GM18873 (cell line): ENCODE data around the gene BTG1.
"Not testable (repeated sequence)": the region's sequence is repeated elsewhere in the genome, so short reads cannot be mapped to it uniquely, and the experiment has no call there.

Experiments
- ATAC-seq: cut with Tn5 transposase; IDR thresholded peaks from one replicate; pipeline ENCODE4 v1.9.1; 2021; ENCODE audit warnings: mild to moderate bottlenecking, moderate library complexity, moderate number of reproducible peaks; ENCODE audit not compliant: unreplicated experiment, low FRiP score

BTG1 gene

DNA sequence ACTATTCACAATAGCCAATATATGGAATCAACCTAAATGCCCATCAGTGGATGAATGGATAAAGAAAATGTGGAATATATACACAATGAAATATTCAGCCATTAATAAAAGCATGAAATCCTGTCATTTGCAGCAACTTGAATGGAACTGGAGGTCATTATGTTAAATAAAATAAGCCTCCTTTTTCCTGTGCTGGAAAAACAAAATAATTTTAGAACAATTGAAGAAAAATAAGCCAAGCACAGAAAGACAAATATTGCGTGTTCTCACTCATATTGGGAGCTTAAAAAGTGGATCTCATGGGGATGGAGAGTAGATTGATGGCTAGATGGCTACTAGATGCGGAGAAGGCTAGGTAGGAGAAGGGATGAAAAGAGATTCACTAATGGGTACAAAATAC is 6.3 kb upstream of the BTG1 start:
- ATAC-seq, result no peak

DNA sequence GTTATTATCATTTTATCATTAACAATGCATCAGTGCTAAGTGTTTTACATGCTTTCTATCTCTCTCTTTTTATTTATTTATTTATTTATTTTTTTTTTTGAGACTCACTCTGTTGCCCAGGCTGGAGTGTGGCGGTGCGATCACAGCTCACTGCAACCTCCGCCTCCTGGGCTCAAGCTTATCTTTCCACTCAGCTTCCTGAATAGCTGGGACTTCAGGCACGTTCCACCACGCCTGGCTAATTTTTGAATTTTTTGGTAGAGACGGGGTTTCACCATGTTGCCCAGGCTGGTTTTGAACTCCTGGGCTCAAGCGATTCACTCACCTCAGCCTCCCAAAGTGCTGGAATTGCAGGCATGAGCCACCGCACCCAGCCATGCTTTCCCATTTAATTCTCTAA is 3.9 kb upstream of the BTG1 start:
- no peak for ATAC-seq

DNA sequence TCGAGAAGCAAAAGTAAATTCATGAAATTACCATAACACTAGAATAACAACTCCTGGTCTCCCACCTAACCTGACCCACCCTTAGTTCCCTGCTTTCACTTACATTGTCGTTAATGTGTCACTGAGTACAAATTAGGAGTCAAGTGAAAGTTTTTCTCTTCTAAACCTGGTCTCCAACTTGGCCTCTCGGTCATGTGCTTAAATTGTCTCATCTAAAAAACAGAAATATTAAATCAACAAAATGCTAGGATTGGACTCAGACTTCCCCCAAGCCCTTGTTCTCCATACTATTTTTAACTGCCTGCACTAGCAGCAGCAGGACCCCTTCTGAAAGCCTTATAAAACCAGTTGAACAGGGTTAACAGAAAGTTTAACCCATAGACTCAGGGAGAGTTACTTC is 1.8 kb upstream of the BTG1 start:
- ATAC-seq, result no peak

DNA sequence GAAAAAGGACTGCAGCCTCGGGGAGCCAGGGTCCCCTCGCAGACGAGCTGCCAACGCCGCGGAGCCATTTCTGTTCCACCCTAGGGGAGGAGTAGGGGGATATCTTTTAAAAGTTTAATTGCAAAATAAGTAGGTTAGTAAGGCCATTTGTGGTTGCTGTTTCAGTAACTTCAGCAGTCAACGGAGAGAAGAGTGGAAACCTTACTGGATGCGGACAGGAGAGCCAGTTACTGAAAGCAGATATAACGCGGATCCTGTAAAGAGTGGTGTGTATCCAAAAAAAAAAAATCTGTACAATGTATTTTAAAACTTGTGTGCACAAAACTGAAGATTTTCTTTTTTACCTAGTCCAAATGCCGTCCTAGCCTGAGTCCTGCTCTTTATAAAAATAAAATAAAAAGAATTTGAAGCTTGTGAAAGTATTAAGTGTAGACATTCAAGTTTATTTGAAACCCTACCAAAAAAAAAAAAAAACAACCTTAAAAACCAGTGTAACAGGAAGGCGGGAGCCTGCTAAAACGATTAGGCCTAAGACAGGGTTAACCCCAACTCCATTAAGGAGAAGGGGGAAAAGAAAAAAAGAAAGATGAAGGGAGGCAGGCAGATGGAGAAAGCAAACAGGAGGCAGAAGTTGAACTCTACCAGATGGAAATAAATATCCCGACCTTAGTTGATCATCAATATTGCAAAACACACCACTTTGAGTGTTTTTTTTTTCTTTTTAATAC is 1.0 kb upstream of the BTG1 start:
- ATAC-seq, result no peak

DNA sequence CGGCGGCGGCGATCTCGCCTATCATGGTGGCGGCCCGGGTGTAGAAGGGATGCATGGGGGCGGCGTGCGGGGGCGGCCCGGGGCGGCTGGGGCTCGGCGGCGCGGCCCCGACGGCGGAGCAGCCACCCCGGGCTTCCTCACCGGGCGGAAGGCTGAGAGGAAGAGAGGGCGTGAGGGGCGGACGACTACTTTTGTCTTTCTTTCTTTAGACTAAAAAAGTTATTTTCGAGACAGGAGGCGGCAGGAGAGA is 240 bp downstream of the BTG1 start:
- no peak for ATAC-seq

DNA sequence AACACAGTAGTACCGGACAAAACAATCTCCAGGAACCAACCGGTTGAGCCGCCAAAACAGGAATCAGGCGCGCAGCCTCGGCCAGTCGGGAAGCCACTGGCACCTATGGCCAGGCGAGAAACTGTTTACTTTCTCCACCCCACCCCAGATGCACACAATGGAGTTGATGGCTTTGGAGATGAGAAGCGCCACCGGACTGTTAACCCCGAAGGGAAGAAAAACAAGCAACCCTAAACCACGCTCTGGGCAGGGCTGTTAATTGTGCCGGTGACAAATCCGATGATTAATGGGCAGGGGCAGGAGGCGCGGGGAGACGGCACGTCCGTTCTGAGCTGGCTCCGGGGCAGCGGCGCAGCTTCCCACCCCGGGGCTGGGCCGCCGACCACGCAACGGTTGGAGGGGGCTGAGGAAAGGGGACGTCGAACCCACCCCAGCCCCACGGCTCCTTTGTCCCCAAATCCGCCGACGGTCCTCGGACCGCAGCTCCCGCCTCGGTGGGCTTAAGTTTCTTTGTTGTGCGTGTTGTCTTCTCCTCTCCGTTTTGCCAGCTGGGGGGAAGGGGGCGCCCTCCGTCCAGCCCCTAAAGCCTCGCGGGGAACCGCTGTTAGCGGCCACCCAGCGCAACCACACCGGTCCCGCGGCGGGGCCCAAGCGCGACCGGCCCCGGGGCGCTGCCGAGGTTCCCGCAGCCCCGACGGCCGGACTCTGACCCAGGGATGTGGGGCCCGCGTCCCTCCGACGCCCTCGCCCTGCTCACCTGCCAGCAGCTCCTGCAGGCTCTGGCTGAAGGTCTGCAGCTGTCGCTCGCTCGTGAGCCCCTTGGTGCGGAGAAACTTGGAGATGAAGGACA is 790 bp downstream of the BTG1 start:
- ATAC-seq, result no peak

DNA sequence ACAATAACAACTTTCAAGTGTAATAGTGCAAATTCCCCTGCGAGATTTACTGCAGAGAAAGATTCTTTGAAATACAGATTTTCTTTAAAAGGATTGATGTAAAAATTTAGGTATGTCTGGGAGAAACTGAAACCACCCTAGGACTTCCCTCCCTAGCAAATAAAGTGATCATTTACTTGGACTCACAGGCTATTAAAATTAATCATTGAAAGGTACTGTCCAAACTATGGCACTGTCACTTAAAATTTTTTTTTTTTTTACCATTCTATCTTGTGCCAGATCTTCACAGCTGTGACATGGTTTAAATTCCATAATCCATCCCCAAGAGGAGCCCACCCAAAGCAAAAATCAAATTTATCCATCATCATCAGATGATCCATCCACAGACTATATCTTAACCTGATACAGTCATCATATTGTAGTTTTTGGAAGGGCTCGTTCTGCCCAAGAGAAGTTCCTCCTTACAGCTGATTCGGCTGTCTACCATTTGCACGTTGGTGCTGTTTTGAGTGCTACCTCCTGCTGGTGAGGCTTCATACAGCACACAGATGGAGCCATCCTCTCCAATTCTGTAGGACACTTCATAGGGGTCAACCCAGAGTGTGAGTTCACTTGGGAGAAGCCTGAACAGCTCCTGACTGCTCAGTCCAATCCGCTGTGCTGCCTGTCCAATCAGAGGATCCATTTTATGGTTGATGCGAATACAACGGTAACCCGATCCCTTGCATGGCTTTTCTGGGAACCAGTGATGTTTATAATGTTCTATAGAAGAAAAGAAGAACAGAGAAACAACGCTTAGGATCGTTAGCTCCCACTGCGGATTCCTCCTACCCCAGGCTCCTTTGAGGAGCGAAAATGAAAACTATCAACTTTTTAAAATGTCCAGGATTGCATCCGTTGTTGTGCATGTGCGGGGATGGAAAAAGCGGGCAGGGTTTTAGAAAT is 1.7 kb downstream of the BTG1 start:
- ATAC-seq, result no peak

DNA sequence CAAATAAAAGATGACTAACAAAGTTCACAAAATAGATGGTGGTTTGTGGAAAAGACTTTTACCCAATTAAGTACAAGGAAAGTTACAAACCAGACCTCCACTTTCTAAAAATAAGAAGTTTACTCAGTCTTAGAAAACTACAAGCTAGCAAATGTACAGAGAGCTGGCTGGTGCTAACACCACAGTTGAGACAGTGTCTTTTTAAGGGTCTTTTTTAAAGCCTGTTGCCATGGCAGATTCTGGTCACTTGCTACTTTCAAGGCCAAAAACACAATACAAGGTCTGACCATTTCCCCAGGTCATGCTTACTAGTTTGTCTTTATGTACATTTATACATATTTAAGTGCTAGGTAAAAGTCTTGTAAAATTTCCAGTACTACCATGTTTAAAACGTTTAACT is 2.4 kb downstream of the BTG1 start:
- no peak for ATAC-seq

DNA sequence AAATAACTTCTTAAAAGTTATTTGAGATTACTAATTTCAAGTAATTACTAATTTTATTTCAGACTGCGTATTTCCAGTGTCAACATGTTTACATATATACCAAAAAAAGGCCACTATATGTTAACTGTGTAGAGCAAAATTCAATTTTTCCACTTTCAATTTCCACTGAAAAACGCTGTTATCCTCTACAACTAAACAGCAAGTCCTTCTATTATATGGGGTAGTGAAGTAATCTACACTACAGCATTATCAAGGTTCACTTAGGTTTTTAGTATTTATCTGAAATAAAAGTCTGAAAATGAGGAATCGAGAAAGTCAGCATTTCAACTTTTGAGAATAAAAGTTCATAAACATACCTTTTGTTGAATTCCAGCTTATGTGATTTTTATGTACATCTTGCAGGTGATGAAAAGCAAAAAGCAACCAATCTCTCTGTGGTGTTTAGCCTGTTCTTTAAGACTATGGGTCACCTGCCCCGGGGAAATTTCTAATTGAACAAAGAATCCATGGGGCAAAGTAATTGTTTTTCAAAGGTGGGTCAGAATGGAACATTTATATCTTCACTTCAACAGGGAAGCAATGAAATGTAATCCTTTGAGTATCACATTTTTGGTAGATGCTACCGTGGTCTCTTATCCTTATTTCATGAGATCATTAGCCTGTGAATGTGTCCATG is 3.3 kb downstream of the BTG1 start:
- ATAC-seq, result no peak

DNA sequence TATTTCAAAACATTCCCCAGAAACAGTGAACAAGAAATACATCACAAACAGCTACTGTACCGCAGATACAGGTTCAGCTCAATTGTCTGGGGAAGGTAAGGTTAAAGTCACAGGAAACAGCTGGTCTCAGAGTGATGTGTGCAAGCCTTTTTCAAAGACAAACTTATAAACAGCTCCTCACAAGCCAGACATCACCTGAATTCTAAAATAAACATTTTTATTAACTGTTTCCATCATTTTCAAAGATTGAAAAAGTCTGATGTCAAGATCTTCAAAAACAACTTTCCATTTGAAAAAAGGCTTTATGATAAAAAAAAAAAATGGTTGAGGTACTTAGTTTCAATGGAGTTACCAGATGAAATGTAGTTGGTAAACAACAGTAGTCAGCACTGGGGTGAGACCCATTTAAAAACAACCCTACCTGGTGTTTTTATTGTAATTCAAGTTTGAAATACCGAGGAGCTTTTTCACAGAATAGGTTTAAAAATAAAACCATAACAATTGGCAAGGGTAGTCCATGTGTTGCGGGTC is 4.0 kb downstream of the BTG1 start:
- no peak for ATAC-seq

DNA sequence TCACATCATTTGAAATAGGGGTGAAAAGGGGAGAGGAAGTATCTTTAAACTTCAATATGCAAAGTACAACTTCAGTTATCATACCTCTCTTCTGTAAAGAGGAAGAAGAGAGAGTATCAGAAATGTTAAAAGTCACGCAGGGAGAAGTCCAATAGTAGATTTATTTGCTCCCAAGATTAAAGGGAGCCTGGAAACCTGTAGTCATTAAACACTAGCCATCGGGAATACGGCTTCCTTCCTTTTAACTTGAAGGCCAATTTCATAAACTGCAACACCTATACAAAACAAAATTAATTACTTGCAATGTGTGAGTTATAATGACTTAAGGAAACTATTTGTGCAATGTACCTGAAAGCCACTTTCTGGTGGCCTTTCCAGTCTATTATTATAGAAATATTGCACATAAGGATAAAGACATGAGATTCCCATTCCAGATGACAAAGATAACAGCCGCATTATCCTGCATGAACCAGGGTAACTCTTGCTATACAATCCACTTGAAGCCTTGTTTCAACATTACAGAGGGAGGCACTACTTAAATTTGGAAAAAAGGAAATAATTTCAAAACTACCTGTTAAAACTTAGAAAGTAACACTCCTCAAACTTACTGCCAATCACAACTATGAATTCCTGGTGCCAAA is 4.6 kb downstream of the BTG1 start:
- no peak for ATAC-seq

DNA sequence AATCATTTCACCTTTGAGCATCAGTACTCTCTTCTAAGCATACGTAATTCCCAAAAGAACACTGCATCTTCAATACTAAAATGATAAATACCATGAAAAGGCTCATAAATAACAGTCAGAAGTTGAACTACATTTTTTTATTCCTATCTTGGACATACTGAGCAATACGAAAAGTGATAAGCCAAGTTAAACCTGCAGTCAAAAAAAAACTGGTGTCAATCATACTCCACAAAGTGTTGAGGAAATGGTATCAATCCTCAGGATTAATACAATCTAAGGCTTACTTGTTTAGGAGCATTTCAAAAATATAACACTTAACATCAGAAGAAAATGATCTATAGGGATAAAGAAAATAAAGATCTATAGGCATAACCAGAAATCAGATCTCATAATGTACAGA is 5.5 kb downstream of the BTG1 start:
- ATAC-seq, result no peak

DNA sequence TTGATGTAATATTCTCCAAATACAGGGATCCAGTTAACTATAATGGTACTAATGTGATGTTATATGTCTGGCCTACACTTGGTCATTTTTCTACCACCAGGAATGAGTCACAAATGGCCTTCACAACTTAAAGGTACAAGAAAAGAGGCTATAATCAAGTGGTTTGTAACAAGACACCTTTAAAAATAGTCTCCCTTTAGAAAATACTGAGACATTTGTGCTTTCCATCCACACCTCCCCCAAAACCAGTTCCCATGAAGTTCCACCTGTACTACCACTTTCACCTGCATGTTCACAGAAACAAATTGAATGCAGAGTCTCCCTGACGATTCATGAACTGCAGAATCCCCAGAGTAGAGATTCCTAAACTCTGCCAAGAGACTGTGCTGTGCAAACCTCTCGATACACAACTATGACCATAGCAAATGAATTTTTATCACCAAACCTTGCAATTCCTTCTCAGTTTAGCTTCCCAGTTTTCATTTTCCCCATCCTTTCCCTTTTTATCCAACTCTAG is 6.0 kb downstream of the BTG1 start:
- ATAC-seq, result no peak

DNA sequence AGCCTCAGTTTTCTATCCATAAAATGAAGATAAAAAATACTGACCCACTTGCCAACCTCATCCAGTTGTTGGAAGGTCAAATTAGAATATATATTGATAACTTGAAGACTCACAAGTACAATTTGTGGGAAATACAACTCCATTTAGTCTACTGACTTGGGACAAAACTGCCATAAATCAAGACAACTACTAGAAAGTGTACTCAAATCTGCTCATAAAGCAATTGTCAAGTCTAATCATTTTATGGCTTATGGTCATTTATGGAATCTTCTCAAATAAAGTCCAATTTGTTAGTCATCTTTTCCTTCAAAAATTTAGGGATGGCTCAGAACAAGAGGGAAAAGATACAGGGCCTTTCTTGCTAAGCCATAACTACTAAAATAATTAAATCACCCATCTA is 7.0 kb downstream of the BTG1 start:
- no peak for ATAC-seq

DNA sequence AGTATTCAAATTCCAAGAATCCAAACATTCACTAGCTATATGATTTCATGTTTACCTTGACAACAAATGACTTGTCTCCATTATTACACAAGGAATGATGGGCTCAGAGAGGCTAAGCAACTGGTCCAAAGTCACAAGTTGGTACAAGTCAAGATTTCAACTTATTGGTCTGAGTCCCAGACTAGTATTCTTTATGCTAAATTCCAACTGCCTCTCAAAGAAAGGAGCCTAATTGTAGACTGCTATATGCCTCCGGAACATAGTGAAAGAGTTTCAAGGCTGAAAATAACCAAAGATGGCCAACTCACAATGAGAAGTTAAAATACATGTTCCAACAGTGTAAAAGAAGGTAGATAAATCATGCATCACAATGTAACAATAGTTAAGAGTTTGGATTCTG is 7.5 kb downstream of the BTG1 start:
- ATAC-seq, result no peak

DNA sequence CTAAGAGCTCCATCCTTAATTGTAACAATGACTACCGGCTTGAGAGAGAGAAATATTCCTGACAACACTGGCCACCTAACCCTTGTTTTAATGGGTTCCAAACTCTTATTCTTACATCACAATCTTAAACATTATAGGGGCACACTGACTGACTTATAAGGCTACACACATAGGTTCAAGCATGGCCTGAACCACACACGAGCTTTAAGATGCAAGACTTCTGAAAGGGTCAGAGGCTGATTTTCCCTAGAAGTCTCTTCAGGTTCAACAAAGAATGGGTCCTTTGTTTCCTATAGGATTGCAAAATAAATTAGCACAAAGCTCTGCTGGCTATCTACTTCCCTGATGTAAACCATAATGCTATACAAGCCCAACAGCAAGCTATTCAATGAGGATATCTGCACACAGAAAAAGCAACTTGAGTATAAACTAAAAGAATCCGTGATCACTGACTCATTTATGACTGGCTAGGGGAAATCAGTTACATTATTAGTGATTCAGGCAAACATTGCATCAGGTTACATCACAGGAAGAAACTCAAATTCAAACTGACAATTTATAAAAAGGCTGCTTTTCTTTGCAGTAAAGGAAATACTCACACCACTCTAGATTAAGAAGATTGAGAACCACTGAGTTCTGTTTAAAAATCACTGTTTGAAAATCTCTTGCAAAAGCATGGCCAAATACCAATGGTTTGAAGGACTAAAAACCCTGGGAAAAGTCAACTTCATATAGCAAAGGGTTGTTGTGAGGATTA is 8.5 kb downstream of the BTG1 start:
- ATAC-seq, result no peak

DNA sequence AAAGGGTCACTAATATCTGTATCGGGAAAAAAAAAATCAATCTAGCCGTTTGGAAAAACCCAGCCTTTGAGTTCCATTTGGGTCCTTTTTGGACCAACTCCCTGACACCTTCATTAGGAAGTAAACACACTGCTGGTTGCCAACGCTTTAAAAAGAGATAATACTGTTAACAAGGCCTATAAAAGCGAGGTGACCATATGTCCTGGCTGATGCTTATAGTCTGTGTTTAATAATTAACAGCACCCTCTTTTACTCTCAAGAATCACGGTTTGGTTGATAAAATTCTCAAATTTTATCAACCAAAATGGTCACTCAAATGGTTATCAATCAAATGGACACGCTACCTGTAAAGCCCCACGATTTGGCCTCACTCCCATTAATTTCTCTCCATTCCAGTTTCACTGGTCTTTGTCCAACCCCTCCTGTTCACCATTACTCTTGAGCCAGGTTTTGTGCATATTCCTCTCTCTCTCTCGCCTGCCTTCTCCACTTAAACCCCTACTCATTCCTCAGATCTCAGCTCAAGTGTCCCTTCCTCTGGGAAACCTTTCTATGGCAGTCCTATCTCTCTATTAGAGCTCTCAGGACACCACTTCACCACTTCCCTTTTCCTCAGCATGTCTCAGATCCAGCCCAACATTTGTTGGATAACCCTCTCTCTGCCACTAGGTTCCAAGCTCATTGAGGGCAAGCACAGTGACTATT is 9.5 kb downstream of the BTG1 start:
- no peak for ATAC-seq

DNA sequence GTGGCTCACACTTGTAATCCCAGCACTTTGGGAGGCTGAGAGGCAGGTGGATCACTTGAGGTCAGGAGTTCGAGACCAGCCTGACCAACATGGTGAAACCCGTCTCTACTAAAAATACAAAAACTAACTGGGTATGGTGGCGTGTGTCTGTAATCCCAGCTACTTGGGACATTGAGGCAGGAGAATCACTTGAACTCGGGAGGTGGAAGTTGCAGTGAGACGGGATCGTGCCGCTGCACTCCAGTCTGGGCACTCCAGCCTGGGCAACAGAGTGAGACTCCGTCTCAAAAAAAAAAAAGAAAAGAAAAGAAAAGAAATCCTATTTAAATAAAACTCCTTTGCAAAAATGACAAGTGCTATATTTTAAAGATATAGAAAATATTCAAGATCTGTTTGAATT is 10.1 kb downstream of the BTG1 start:
- ATAC-seq, result not testable (repeated sequence)
